ENCODE measurements around the gene PSMD2. TPM values are rescaled to one million over a fixed set of nuclear protein-coding genes. Genes with fewer than 3 reads are reported as not detected.

PSMD2 gene
- total RNA-seq, 1 experiment from 2014 or later: 536 TPM

DNA sequence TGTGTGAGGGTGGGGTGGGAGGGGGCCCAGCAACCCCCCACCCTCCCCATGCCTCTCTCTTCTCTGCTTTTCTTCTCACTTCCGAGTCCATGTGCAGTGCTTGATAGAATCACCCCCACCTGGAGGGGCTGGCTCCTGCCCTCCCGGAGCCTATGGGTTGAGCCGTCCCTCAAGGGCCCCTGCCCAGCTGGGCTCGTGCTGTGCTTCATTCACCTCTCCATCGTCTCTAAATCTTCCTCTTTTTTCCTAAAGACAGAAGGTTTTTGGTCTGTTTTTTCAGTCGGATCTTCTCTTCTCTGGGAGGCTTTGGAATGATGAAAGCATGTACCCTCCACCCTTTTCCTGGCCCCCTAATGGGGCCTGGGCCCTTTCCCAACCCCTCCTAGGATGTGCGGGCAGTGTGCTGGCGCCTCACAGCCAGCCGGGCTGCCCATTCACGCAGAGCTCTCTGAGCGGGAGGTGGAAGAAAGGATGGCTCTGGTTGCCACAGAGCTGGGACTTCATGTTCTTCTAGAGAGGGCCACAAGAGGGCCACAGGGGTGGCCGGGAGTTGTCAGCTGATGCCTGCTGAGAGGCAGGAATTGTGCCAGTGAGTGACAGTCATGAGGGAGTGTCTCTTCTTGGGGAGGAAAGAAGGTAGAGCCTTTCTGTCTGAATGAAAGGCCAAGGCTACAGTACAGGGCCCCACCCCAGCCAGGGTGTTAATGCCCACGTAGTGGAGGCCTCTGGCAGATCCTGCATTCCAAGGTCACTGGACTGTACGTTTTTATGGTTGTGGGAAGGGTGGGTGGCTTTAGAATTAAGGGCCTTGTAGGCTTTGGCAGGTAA, 46.5 kb downstream of the PSMD2 start:
- Histone ChIP-seq H3K4me1 (ENCODE audit: control insufficient read depth, insufficient read depth, low read length) (peaks cover 6% of the 10 kb centered on the region; the same call in 1 of the 2 replicates), H3K27ac (ENCODE audit: low read length) (peak overlapping the region; percentile 15; the same call in 1 of the 2 replicates), H3K9me3 (ENCODE audit: control insufficient read depth, insufficient read depth, low read depth, low read length) (no peaks in the 10 kb centered on the region), H3K36me3 (ENCODE audit: control insufficient read depth, insufficient read depth, low read length) (no peaks in the 10 kb centered on the region; the same call in 1 of the 2 replicates), H3K27me3 (ENCODE audit: control insufficient read depth, insufficient read depth, low read length) (no peaks in the 10 kb centered on the region), H3K4me3 (ENCODE audit: low read depth in 2 of 2, low read length in 2 of 2) (no peak overlapping the region)
- POLR2A ChIA-PET: no interaction called here
- CTCF ChIA-PET: interaction anchor here (0.7 to 1.0 kb wide), 3 partner anchors 8 to 18 kb away, joined by 3 to 4 read pairs (median 4); no protein-coding TSS in a partner anchor
- TF ChIP-seq, protein P1, sequence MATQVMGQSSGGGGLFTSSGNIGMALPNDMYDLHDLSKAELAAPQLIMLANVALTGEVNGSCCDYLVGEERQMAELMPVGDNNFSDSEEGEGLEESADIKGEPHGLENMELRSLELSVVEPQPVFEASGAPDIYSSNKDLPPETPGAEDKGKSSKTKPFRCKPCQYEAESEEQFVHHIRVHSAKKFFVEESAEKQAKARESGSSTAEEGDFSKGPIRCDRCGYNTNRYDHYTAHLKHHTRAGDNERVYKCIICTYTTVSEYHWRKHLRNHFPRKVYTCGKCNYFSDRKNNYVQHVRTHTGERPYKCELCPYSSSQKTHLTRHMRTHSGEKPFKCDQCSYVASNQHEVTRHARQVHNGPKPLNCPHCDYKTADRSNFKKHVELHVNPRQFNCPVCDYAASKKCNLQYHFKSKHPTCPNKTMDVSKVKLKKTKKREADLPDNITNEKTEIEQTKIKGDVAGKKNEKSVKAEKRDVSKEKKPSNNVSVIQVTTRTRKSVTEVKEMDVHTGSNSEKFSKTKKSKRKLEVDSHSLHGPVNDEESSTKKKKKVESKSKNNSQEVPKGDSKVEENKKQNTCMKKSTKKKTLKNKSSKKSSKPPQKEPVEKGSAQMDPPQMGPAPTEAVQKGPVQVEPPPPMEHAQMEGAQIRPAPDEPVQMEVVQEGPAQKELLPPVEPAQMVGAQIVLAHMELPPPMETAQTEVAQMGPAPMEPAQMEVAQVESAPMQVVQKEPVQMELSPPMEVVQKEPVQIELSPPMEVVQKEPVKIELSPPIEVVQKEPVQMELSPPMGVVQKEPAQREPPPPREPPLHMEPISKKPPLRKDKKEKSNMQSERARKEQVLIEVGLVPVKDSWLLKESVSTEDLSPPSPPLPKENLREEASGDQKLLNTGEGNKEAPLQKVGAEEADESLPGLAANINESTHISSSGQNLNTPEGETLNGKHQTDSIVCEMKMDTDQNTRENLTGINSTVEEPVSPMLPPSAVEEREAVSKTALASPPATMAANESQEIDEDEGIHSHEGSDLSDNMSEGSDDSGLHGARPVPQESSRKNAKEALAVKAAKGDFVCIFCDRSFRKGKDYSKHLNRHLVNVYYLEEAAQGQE (IDR thresholded peaks at IDR 0.05; ENCODE audit: insufficient read depth in 1 of 2, low read depth in 2 of 2, low read length in 1 of 2): no peak
- TF ChIP-seq SIN3A (IDR thresholded peaks at IDR 0.05; ENCODE audit: borderline replicate concordance, insufficient read depth, low read depth, low read length) (no peak), POLR2AphosphoS5 (IDR thresholded peaks at IDR 0.05; ENCODE audit: low read depth, low read length) (no peak; the same call in 1 of the 2 replicates), TCF7L2 (IDR thresholded peaks at IDR 0.05; ENCODE audit: low read depth, low read length) (no peak)
- TF ChIP-seq, protein P2, sequence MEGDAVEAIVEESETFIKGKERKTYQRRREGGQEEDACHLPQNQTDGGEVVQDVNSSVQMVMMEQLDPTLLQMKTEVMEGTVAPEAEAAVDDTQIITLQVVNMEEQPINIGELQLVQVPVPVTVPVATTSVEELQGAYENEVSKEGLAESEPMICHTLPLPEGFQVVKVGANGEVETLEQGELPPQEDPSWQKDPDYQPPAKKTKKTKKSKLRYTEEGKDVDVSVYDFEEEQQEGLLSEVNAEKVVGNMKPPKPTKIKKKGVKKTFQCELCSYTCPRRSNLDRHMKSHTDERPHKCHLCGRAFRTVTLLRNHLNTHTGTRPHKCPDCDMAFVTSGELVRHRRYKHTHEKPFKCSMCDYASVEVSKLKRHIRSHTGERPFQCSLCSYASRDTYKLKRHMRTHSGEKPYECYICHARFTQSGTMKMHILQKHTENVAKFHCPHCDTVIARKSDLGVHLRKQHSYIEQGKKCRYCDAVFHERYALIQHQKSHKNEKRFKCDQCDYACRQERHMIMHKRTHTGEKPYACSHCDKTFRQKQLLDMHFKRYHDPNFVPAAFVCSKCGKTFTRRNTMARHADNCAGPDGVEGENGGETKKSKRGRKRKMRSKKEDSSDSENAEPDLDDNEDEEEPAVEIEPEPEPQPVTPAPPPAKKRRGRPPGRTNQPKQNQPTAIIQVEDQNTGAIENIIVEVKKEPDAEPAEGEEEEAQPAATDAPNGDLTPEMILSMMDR (IDR thresholded peaks at IDR 0.05): no peak
- no TSS peak for BruUV-seq (replicated peaks)
- DNase-seq (ENCODE audit: low read depth, low spot score) (no peak), ATAC-seq (peak; percentile 90)
- in situ Hi-C loops (cut with HindIII; ENCODE audit: low pct_unique_long_range_greater_than_20kb, low sequenced_read_pairs): no loop called here
- intact Hi-C loops (cut with micrococcal nuclease; ENCODE audit: unreplicated experiment): no loop called here

DNA sequence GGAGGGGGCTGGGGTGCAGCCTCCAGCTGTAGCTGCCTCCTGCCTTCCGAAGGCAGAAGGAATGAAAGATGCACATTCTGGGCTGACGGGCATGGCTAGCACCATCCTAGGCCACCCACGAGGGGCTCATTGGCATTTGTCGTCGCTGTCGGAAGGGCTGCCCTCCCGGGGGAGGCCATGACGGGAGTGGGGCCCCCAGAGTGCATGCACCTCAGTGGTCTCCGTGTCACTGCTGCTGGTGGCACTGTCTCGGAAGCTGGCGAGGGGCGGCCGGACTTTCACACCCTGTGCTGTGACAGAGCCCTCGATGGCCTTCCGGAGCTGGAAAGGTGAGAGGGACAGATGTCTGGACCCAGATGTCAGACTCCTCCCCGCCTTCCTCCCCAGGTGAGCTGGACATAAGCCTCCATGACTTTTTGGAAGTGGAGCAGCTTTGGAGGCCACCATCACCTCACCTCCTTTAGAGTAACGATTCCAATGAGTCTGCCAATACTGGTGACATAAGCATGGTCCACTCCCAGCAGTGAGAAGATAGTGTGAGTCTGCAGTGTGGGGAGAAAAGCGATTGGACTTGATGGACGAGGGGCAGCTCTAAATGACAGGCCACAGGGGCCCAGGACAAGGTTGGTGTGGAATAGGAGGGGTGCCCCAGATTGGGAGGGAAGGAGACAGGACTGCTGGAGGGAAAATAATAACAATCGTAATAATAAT, 47.6 kb downstream of the PSMD2 start:
- H3K36me3 ChIP-seq (ENCODE audit: control insufficient read depth, insufficient read depth, low read length): no peaks in the 10 kb centered on the region; the same call in 1 of the 2 replicates
- in situ Hi-C loops (cut with HindIII; ENCODE audit: low pct_unique_long_range_greater_than_20kb, low sequenced_read_pairs): no loop called here
- no peaks in the 10 kb centered on the region for H3K9me3 ChIP-seq (ENCODE audit: control insufficient read depth, insufficient read depth, low read depth, low read length)
- no peaks in the 10 kb centered on the region for H3K27me3 ChIP-seq (ENCODE audit: control insufficient read depth, insufficient read depth, low read length)
- H3K4me3 ChIP-seq (ENCODE audit: low read depth in 2 of 2, low read length in 2 of 2): no peak overlapping the region
- ChIA-PET POLR2A (no interaction called here), CTCF (no interaction called here)
- intact Hi-C loops (cut with micrococcal nuclease; ENCODE audit: unreplicated experiment): no loop called here
- DNase-seq (ENCODE audit: low read depth, low spot score): no peak
- H3K4me1 ChIP-seq (ENCODE audit: control insufficient read depth, insufficient read depth, low read length): peaks cover 6% of the 10 kb centered on the region; the same call in 1 of the 2 replicates
- no TSS peak for BruUV-seq (replicated peaks)
- ATAC-seq: no peak
- TF ChIP-seq, protein P1 (IDR thresholded peaks at IDR 0.05; ENCODE audit: insufficient read depth in 1 of 2, low read depth in 2 of 2, low read length in 1 of 2): no peak
- TF ChIP-seq POLR2AphosphoS5 (IDR thresholded peaks at IDR 0.05; ENCODE audit: low read depth, low read length): 0 out of 2 replicates have a peak, but pooled peaks have one; percentile 3
- TF ChIP-seq, protein P2 (IDR thresholded peaks at IDR 0.05): no peak
- TF ChIP-seq SIN3A (IDR thresholded peaks at IDR 0.05; ENCODE audit: borderline replicate concordance, insufficient read depth, low read depth, low read length): no peak
- H3K27ac ChIP-seq (ENCODE audit: low read length): no peak overlapping the region

Measured in Panc1 (cell line).